HG03135 (cell line): Measurements from ENCODE around the gene PDE4A.

Experiments used
- ATAC-seq: cut with Tn5 transposase; IDR thresholded peaks from one replicate; pipeline ENCODE4 v1.9.1; 2021; ENCODE audit warnings: mild to moderate bottlenecking, moderate library complexity; ENCODE audit not compliant: unreplicated experiment

PDE4A gene

DNA sequence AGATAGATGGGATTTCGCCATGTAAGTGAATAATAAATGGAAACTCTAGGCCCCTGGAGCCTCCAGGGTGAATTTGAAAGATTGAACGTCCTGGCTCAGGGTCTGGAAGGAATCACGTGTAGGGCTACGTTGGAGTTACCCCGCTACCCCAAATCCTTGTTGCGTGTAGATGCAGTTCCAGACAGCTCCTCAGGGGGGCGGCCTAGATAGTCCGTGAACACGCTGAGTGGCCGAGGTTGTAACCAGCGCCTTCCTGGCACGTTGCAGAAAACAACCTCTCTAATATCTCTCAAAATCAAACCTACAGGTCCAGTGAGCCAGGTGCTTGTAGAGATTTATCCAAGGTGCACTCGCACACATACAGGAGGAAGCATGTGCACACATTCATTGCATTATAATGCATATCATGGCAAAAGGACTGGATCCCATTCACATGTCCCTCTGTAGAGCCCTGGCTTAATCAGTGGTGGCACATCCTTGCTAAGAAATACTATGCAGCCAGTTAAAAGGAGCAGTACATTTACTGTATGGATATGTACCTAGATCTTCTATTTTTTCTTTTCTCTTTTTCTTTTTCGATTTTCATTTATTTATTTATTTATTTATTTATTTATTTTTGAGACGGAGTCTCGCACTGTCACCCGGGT, 85.4 kb downstream of the PDE4A start:
- no peak for ATAC-seq

GRCh38 chr19:10508036-10508435, 87.7 kb downstream of the PDE4A start:
- ATAC-seq = no peak

DNA sequence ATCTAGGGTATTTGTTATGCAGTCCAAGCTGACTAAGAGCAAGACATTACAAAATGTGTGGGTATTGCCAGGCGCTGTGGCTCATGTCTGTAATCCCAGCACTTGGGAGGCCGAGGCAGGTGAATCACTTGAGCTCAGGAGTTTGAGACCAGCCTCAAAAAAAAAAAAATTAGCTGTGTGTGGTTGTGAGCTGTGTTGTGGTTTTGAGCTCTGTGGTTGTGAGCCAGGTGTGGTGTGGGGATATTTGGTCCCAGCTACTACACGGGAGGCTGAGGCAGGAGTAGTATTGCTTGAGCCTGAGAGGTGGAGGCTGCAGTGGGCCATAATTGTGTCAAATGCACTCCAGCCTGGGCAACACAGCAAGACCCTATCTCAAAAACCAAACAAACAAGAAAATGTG, 88.4 kb downstream of the PDE4A start:
- ATAC-seq = no peak

- ATAC-seq = no peak
These were observed 90.0 kb downstream of the PDE4A start for GRCh38 chr19:10510301-10510802.

- no peak for ATAC-seq
These were observed 92.9 kb downstream of the PDE4A start for GRCh38 chr19:10513223-10513622.

DNA sequence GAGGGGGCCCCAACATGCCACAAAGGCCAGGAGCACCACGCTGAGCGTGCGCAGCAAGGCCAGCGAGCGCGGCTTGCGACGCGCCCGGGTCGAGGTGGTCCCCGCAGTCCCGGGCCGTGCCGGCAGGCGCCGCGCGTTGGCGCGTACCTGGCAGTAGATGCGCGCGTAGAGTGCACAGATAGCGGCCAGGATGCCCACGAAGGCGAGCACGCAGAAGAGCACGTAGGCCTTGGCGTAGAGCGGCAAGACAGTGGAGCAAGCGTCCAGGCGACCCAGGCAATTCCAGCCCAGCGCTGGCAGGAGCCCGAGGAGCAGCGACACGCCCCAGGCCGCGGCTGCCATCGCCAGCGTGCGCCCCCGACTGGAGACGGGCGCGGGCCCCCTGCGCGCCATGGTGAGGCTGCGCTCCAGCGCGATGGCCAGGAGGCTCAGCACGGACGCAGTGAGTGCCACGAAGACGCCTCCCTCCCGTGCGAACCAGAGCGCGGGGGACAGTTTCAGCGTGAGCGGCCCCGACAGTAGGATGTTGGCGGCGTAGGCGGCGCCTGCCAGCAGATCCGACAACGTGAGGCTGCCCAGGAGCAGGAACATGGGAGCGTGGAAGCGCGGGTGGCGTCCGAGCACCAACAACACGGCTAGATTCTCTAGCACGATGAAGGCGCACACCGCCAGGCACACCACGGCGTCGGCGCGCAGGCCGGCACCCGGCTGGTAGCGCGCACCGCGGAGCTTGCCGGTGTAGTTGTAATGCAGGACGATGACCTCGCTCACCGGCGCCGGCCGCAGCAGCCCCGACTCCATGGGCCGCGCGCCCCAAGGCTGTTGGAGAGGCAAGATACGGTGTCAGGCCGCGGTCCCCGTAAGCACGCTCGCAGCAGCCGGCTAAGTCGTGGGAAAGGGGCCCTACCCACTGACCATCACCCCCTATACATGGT, 94.1 kb downstream of the PDE4A start:
- ATAC-seq = no peak

- no peak for ATAC-seq
These were observed 95.7 kb downstream of the PDE4A start for GRCh38 chr19:10516064-10516385.

DNA sequence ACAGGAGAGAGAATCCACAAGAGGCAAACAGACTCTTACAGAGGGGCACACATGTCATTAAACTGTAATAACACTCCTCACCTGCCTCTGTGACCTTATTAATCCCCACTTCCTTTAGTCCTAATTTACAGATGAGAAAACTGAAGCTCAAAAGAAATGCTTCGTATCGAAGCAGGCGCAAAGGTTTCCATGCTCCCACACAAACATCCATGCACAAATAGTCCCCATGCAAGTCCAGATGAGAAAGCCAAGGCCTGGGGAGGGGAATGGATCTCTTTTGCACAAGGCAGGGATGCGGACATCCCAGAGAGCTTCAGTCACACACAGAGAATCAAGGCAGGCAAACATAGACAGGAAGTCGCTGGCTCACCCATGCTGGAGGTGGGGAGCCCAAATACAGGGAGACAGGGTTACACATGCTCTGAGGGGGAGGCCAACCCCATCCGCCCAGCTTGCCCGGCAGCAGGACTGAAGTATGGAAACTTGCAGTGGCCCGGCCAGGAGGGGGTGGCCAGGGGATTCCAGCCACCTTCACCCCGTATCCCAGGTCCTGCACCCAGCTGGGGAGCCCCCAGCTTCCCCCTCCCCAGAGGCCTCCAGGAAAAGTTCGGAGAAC, 96.4 kb downstream of the PDE4A start:
- no peak for ATAC-seq

GRCh38 chr19:10517361-10517759, 97.0 kb downstream of the PDE4A start, which contains the start of gene S1PR5:
Gene S1PR5, minus strand, starts transcription at chr19:10517447. Its CDS starts 2,436 bp downstream, at chr19:10515011.
- no peak for ATAC-seq

DNA sequence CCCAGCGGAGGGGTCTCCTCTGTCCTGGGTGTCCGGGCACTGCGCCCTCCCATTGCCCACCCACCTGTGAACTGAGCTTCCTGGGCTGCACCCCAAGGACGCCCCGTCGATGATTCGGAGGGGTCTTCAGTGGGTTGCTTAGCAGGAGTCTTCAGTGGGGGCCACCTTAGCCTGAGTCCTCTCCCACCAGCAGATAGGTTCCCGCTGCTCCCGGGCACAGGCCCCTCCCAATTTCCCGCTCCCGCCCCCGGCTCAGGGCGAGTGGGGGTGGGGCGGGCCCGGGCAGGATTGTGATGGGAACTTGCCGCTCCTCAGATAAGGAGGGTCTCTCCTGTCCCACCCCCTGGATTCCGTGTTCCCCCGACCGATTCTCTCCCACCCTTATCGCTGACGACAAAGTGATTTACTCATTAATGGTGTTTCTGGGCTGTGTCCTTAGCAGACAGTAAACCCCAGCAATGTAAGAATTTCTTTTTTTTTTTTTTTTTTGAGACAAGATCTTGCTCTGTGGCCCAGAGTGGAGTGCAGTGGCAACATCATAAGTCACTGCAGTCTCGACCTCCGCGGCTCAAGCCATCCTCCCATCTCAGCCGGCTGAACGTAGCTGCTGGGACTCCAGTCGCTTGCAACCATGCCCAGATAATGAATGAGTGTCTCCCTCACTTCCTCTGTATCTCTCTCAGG, 97.6 kb downstream of the PDE4A start:
- ATAC-seq = no peak

DNA sequence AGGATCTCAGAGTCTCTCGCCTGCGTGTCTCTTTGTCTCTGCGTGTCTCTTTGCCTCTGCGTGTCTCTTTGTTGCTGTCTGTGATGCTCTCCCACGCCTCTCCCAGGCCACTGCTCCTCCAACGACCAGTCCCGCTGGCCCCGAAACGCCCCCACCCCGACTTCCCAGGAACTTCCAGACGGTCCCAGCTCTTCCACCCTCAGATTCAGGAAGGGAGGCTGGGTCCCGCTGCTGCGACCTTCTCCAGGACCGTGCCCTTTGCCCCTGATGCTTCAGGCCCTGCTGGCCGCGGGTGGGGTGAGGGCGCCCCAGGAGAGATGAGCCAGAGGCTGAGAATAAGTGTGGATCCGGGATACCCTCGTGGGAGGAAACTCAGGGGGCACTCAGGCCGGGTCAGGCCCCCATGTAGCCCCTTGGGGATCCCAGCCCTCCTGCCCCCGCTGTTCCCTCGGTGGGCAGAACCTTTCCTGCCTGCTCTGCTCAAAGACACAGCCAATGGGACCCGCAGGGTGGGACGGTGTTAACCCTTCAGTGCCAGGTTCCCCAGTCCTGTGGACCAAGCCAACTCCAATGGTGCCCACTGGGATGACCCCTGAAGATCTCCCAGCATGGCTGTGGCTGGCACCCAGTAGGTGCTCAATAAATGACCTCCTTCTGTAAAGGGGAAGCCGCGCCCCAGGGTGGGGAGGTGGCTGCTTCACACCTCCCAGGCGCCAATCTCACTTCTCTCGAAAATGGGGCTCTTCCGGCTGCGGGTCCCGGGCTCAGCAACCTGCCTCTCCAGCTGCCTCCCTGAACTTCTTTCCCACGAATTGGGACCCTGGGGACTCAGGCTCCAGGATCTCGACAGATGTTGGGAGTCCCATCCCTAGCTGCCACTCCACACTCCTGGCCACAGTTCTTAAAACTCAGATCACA, 98.4 kb downstream of the PDE4A start:
- ATAC-seq = no peak
